22Rv1 (cell line): ENCODE results near the gene USP17L18.
"Not testable (repeated sequence)": the region's sequence is repeated elsewhere in the genome, so short reads cannot be mapped to it uniquely, and the experiment has no call there.

Source experiments
- CTCF ChIP-seq: fragments of 450-650 bp; IDR thresholded peaks from 2 replicates; pipeline ENCODE4 v1.5.1; 2017; ENCODE audit warnings: mild to moderate bottlenecking
- ZFX ChIP-seq: fragments of 450-650 bp; IDR thresholded peaks from 2 replicates; pipeline ENCODE4 v1.6.1; 2017; ENCODE audit warnings: antibody characterized with exemption, borderline replicate concordance

DNA sequence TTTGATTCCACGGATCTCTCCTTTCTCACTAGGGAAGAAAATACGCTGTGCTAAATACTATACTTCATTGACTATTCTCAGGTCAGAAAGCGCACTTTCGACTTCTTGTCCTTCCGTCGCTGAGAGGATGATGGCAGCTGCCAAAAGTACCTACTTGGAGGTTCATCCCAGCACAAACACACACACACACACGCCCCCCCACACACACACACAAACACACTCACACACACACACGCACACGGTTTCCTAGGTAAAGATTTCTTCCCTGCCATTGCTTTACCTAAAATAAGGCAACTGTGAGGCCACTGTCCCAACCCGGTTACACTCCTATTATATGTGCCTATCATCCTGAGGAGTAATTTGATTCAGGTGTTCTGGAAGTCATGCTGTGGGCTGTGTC, 23.3 kb downstream of the USP17L18 start:
- TF ChIP-seq CTCF, ZFX: not testable (repeated sequence)
